ENCODE data around the gene ZNF586.
"Not testable (repeated sequence)": the region's sequence is repeated elsewhere in the genome, so short reads cannot be mapped to it uniquely, and the experiment has no call there.

ZNF586 gene

GRCh38 chr19:57769345-57770131, at the start of gene ZNF586:
TSS of gene ZNF586 (plus strand) at chr19:57769676. CDS start at chr19:57769843, 167 bp downstream.
- Histone ChIP-seq H3K27ac (ENCODE audit: low read depth, low read length) (no peak within 1 kb of the TSS), H3K27me3 (ENCODE audit: control insufficient read depth in 5 of 5, insufficient read depth in 4 of 5, low read length in 5 of 5) (no peaks in the 10 kb centered on the region)

DNA sequence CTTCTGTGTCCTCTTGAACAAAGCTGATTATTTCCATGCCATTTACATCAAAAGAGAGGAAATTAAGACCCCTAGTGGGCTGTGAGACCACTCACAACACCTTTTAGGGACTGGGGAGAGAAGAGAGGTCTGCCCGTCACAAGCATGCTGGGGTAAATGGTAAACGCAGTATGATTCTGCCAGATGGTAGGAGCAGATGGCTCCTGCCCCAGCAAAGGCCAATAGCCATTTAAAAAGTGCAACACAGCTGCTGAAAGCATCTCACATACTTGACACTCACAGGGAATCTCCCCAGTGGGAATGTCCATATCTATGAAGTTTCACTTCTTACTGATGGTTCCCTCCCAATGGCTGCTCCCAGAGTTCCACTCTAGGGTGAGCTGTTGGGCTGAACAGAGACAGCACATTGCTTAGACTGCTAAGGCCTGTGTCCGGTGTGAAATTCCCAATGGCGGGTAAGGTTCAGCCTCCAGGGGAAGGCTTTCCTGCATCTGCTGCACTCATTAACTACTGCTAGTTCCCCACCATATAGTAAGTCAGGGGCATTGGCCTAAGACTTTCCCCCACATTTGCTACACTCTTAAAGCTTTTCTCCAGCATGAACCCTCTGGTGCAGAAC, 49.5 kb upstream of the ZNF586 start:
- H3K4me1 ChIP-seq (ENCODE audit: control insufficient read depth in 5 of 5, insufficient read depth in 5 of 5, low read length in 5 of 5) = peaks cover 0 to 12% (median 0%) of the 10 kb centered on the region in 5 donors
- no peak overlapping the region for H3K9ac ChIP-seq (ENCODE audit: low read length in 5 of 5)
- H3K9me3 ChIP-seq (ENCODE audit: control insufficient read depth in 5 of 5, low read length in 5 of 5) = peaks cover 39 to 79% (median 55%) of the 10 kb centered on the region in 5 donors
- H3K27me3 ChIP-seq (ENCODE audit: control insufficient read depth in 5 of 5, insufficient read depth in 4 of 5, low read length in 5 of 5) = peaks cover 0 to 4% (median 0%) of the 10 kb centered on the region in 5 donors
- peaks cover 25 to 41% (median 39%) of the 10 kb centered on the region in 5 donors for H3K36me3 ChIP-seq (ENCODE audit: control insufficient read depth in 5 of 5, insufficient read depth in 5 of 5, low read length in 5 of 5)
- no peak overlapping the region for H3K27ac ChIP-seq (ENCODE audit: low read depth, low read length)
- peak overlapping the region; percentile 6 to 58 (median 36) for H3K4me3 ChIP-seq (ENCODE audit: low read depth in 1 of 5, low read length in 5 of 5)

More at GRCh38 chr19:57769345-57770131, at the start of gene ZNF586:
- Histone ChIP-seq H3K4me1 (ENCODE audit: control insufficient read depth in 5 of 5, insufficient read depth in 5 of 5, low read length in 5 of 5) (peaks cover 0 to 16% (median 12%) of the 10 kb centered on the region in 5 donors), H3K9me3 (ENCODE audit: control insufficient read depth in 5 of 5, low read length in 5 of 5) (peaks cover 0 to 17% (median 4%) of the 10 kb centered on the region in 5 donors), H3K9ac (ENCODE audit: low read length in 5 of 5) (peak within 1 kb of the TSS in 4 of 5 donors; percentile 71 to 89 (median 81)), H3K36me3 (ENCODE audit: control insufficient read depth in 5 of 5, insufficient read depth in 5 of 5, low read length in 5 of 5) (peaks cover 2 to 14% (median 9%) of the 10 kb centered on the region in 5 donors), H3K4me3 (ENCODE audit: low read depth in 1 of 5, low read length in 5 of 5) (peak within 1 kb of the TSS; percentile 75 to 93 (median 91))

DNA sequence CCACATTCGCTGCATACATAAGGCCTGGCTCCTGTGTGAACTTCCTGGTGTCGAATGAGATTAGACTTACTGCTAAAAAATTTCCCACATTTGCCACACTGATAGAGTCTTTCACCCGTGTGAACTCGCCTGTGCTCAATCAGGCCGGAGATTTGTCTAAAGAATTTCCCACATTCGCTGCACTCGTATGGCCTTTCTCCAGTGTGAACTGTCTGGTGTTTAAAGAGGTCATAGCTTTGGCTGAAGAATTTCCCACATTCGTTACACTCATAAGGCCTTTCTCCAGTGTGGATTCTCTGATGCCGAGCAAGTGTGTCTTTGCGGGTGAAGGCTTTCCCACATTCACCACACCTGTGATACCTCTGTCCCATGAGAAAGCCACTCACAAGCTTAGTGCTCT, 48.6 kb upstream of the ZNF586 start:
- H3K4me1 ChIP-seq (ENCODE audit: control insufficient read depth in 5 of 5, insufficient read depth in 5 of 5, low read length in 5 of 5) = peaks cover 0 to 12% (median 0%) of the 10 kb centered on the region in 5 donors
- peak overlapping the region in 1 of 5 donors; percentile 97 for H3K9ac ChIP-seq (ENCODE audit: low read length in 5 of 5)
- peak overlapping the region; percentile 10 to 58 (median 36) for H3K4me3 ChIP-seq (ENCODE audit: low read depth in 1 of 5, low read length in 5 of 5)
- peaks cover 42 to 79% (median 57%) of the 10 kb centered on the region in 5 donors for H3K9me3 ChIP-seq (ENCODE audit: control insufficient read depth in 5 of 5, low read length in 5 of 5)
- peaks cover 0 to 4% (median 0%) of the 10 kb centered on the region in 5 donors for H3K27me3 ChIP-seq (ENCODE audit: control insufficient read depth in 5 of 5, insufficient read depth in 4 of 5, low read length in 5 of 5)
- peaks cover 25 to 41% (median 39%) of the 10 kb centered on the region in 5 donors for H3K36me3 ChIP-seq (ENCODE audit: control insufficient read depth in 5 of 5, insufficient read depth in 5 of 5, low read length in 5 of 5)
- H3K27ac ChIP-seq (ENCODE audit: low read depth, low read length) = no peak overlapping the region

- H3K27ac ChIP-seq (ENCODE audit: low read depth, low read length); H3K36me3 ChIP-seq (ENCODE audit: control insufficient read depth in 5 of 5, insufficient read depth in 5 of 5, low read length in 5 of 5); H3K4me3 ChIP-seq (ENCODE audit: low read depth in 1 of 5, low read length in 5 of 5); H3K4me1 ChIP-seq (ENCODE audit: control insufficient read depth in 5 of 5, insufficient read depth in 5 of 5, low read length in 5 of 5); H3K27me3 ChIP-seq (ENCODE audit: control insufficient read depth in 5 of 5, insufficient read depth in 4 of 5, low read length in 5 of 5); H3K9me3 ChIP-seq (ENCODE audit: control insufficient read depth in 5 of 5, low read length in 5 of 5); H3K9ac ChIP-seq (ENCODE audit: low read length in 5 of 5): not testable (repeated sequence)
Observed at GRCh38 chr19:57738320-57738719, 31.2 kb upstream of the ZNF586 start.

DNA sequence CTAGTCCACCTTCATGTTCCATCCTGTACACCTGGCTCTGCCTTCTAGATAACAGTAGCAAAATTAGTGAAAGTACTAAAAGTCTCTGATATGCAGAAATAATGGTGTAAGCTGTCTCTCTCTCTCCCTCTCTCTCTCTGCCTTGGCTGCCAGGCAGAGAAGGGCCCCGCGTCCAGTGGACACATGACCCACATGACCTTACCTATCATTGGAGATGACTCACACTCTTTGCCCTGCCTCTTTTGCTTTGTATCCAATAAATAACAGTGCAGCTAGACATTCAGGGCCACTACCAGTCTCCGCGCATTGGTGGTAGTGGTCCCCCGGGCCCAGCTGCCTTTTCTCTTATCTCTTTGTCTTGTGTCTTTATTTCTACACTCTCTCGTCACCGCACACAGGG, 30.7 kb upstream of the ZNF586 start:
- H3K27me3 ChIP-seq (ENCODE audit: control insufficient read depth in 5 of 5, insufficient read depth in 4 of 5, low read length in 5 of 5); H3K9me3 ChIP-seq (ENCODE audit: control insufficient read depth in 5 of 5, low read length in 5 of 5); H3K4me1 ChIP-seq (ENCODE audit: control insufficient read depth in 5 of 5, insufficient read depth in 5 of 5, low read length in 5 of 5); H3K9ac ChIP-seq (ENCODE audit: low read length in 5 of 5); H3K36me3 ChIP-seq (ENCODE audit: control insufficient read depth in 5 of 5, insufficient read depth in 5 of 5, low read length in 5 of 5); H3K27ac ChIP-seq (ENCODE audit: low read depth, low read length); H3K4me3 ChIP-seq (ENCODE audit: low read depth in 1 of 5, low read length in 5 of 5): not testable (repeated sequence)

DNA sequence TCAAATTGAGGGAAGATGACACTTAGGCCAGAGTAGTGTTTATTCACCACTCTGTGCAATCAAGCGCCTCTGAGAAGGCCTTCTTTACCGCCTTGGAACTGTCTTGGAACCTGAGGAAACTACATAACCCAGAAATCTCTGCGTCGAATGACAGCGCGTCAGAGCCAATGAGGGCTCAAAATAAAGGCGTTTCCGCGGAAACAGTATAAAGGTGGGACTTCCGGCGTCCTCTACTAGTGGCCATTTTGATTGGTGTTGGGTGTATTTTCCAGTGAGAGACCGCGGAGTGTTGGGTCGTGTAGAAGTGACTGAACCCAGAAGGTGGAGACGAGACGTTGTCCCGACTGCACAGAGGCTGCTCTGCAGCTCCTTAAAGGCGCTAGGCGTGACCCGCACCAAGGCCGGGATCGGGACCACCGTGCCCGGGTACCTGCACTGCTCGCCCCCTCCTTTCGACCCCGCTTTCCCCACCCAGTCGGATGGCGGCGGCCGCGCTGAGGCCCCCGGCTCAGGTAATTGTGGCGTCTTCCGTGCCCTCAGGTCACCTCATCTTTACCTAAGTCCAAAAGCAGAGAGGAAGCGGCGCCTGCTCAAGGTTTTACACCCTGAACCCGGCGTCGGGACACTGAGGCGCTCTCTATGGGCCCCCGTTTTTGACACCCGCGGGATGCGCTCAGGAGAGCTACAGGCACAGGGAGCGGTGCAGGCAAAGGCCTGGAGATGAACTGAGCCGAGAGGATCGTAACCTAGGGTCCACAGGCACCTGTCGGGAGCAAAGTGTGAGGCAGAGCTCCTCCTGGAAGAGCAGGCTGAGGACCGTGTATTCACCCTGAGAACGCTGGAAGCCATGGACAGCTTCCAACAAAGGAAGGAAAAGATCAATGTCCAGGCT, 22.6 kb upstream of the ZNF586 start, which contains the start of gene ZNF776:
Gene ZNF776, plus strand, starts transcription at position 236 of the 892 bp plus-strand sequence. Its CDS starts 244 bp downstream, at position 480.
- peak within 1 kb of the TSS; percentile 79 to 97 (median 95) for H3K9ac ChIP-seq (ENCODE audit: low read length in 5 of 5)
- peak within 1 kb of the TSS; percentile 95 to 100 (median 99) for H3K4me3 ChIP-seq (ENCODE audit: low read depth in 1 of 5, low read length in 5 of 5)
- H3K27ac ChIP-seq (ENCODE audit: low read depth, low read length) = peak within 1 kb of the TSS; percentile 63
- peaks cover 18 to 31% (median 29%) of the 10 kb centered on the region in 5 donors for H3K36me3 ChIP-seq (ENCODE audit: control insufficient read depth in 5 of 5, insufficient read depth in 5 of 5, low read length in 5 of 5)
- no peaks in the 10 kb centered on the region for H3K27me3 ChIP-seq (ENCODE audit: control insufficient read depth in 5 of 5, insufficient read depth in 4 of 5, low read length in 5 of 5)
- peaks cover 15 to 40% (median 26%) of the 10 kb centered on the region in 5 donors for H3K9me3 ChIP-seq (ENCODE audit: control insufficient read depth in 5 of 5, low read length in 5 of 5)
- peaks cover 1 to 25% (median 18%) of the 10 kb centered on the region in 5 donors for H3K4me1 ChIP-seq (ENCODE audit: control insufficient read depth in 5 of 5, insufficient read depth in 5 of 5, low read length in 5 of 5)

DNA sequence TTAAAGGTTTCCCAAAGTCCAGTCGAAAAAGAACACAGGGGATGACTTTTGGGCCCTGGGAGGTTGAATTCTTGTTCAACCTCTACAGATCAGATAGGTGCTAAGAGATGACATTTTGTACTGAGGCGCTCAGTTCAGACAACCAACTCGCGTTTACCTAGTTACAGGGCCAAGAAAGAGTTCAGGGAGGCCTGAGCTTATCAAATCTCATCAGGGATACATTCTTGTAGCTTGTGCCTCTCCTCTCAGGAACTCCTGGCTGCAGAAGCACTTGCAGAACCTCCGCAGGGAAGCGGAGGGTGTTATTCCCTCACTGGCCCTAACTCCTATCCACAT, 22.0 kb upstream of the ZNF586 start:
- H3K4me3 ChIP-seq (ENCODE audit: low read depth in 1 of 5, low read length in 5 of 5) = peak overlapping the region; percentile 95 to 100 (median 99)
- peaks cover 15 to 45% (median 29%) of the 10 kb centered on the region in 5 donors for H3K9me3 ChIP-seq (ENCODE audit: control insufficient read depth in 5 of 5, low read length in 5 of 5)
- no peak overlapping the region for H3K27ac ChIP-seq (ENCODE audit: low read depth, low read length)
- H3K36me3 ChIP-seq (ENCODE audit: control insufficient read depth in 5 of 5, insufficient read depth in 5 of 5, low read length in 5 of 5) = peaks cover 20 to 37% (median 34%) of the 10 kb centered on the region in 5 donors
- no peaks in the 10 kb centered on the region for H3K27me3 ChIP-seq (ENCODE audit: control insufficient read depth in 5 of 5, insufficient read depth in 4 of 5, low read length in 5 of 5)
- H3K9ac ChIP-seq (ENCODE audit: low read length in 5 of 5) = peak overlapping the region; percentile 79 to 97 (median 95)
- H3K4me1 ChIP-seq (ENCODE audit: control insufficient read depth in 5 of 5, insufficient read depth in 5 of 5, low read length in 5 of 5) = peaks cover 1 to 25% (median 18%) of the 10 kb centered on the region in 5 donors

DNA sequence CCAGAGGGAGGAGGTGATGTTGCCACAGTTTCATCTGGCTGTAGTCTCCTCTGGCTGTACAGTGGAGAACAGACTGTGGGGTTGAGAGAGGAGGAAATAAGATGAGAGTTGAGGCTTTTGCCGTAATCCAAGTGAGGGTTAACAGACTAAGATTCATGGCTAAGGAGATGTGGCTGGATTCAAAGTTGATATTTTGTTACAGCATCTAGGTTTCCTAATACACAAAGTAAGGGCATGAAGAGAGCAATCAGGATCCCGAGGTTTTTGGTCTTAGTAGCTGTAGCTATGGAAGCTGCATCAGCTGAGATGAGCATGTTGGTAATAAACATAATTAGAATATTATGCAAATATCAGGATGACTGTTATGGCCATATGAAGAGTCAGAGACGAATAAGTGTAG, 21.4 kb upstream of the ZNF586 start:
- H3K27me3 ChIP-seq (ENCODE audit: control insufficient read depth in 5 of 5, insufficient read depth in 4 of 5, low read length in 5 of 5) = no peaks in the 10 kb centered on the region
- no peak overlapping the region for H3K9ac ChIP-seq (ENCODE audit: low read length in 5 of 5)
- no peak overlapping the region for H3K27ac ChIP-seq (ENCODE audit: low read depth, low read length)
- H3K36me3 ChIP-seq (ENCODE audit: control insufficient read depth in 5 of 5, insufficient read depth in 5 of 5, low read length in 5 of 5) = peaks cover 26 to 42% (median 40%) of the 10 kb centered on the region in 5 donors
- H3K9me3 ChIP-seq (ENCODE audit: control insufficient read depth in 5 of 5, low read length in 5 of 5) = peaks cover 21 to 51% (median 35%) of the 10 kb centered on the region in 5 donors
- peaks cover 1 to 25% (median 18%) of the 10 kb centered on the region in 5 donors for H3K4me1 ChIP-seq (ENCODE audit: control insufficient read depth in 5 of 5, insufficient read depth in 5 of 5, low read length in 5 of 5)
- H3K4me3 ChIP-seq (ENCODE audit: low read depth in 1 of 5, low read length in 5 of 5) = peak overlapping the region; percentile 95 to 100 (median 99)

DNA sequence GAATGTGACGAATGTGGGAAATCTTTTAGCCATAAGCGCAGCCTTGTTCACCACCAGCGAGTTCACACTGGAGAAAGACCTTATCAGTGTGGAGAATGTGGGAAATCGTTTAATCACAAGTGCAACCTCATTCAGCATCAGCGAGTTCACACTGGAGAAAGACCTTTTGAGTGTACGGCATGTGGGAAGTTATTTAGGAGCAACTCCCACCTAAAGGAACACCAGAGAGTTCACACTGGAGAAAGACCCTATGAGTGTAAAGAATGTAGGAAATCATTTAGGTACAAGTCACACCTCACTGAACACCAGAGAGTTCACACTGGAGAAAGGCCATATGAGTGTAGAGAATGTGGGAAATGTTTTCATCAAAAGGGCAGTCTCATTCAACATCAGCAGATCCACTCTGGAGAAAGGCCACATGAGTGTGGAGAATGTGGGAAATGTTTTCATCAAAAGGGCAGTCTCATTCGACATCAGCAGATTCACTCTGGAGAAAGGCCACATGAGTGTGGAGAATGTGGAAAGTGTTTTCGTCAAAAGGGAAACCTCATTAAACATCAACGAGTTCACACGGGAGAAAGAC, 15.3 kb upstream of the ZNF586 start:
- H3K27ac ChIP-seq (ENCODE audit: low read depth, low read length) = no peak overlapping the region
- H3K36me3 ChIP-seq (ENCODE audit: control insufficient read depth in 5 of 5, insufficient read depth in 5 of 5, low read length in 5 of 5) = peaks cover 62 to 91% (median 83%) of the 10 kb centered on the region in 5 donors
- H3K9ac ChIP-seq (ENCODE audit: low read length in 5 of 5) = no peak overlapping the region
- no peaks in the 10 kb centered on the region for H3K27me3 ChIP-seq (ENCODE audit: control insufficient read depth in 5 of 5, insufficient read depth in 4 of 5, low read length in 5 of 5)
- H3K9me3 ChIP-seq (ENCODE audit: control insufficient read depth in 5 of 5, low read length in 5 of 5) = peaks cover 43 to 82% (median 54%) of the 10 kb centered on the region in 5 donors
- H3K4me1 ChIP-seq (ENCODE audit: control insufficient read depth in 5 of 5, insufficient read depth in 5 of 5, low read length in 5 of 5) = peaks cover 0 to 7% (median 0%) of the 10 kb centered on the region in 5 donors
- H3K4me3 ChIP-seq (ENCODE audit: low read depth in 1 of 5, low read length in 5 of 5) = peak overlapping the region; percentile 5 to 50 (median 30)

All from subcutaneous abdominal adipose tissue (tissue), 5 donors.